MCF 10A (cell line): ENCODE results near the gene RILP. TPM values are rescaled to one million over a fixed set of nuclear protein-coding genes. Genes with fewer than 3 reads are reported as not detected.

ENCODE experiments used
- Bru-seq: library from RNA; stranded (reverse); fragments of 400-500 nt; gene quantifications from one replicate; lab custom pipeline; 2021; lab: Mats Ljungman, UMichigan
- BruChase-seq, 2 experiments: library from RNA; stranded (reverse); fragments of 400-500 nt; gene quantifications; one replicate each; lab custom pipeline; 2021; lab: Mats Ljungman, UMichigan
- BruUV-seq: library from RNA; stranded (reverse); fragments of 400-500 nt; replicated peaks from 2 replicates; lab custom pipeline; 2021; lab: Mats Ljungman, UMichigan
- CTCF ChIA-PET: fragments of 300-600 bp; sonication (Branson Sonifier 250); formaldehyde crosslinking; extraction: SDS; loops from one replicate; lab custom pipeline; 2021; ENCODE audit warnings: antibody characterized with exemption, inconsistent platforms; lab: Yijun Ruan, JAX
- POLR2A ChIA-PET: fragments of 300-600, 350-650 bp; sonication (Branson Sonifier 250); formaldehyde crosslinking; extraction: SDS; loops from one replicate; lab custom pipeline; 2020; ENCODE audit warnings: antibody characterized with exemption, inconsistent platforms; lab: Yijun Ruan, JAX
- DNase-seq: peaks from one replicate; pipeline ENCODE4 v3.0.0-alpha.2; 2018; ENCODE audit not compliant: unreplicated experiment
- H3K27ac Mint-ChIP-seq: one replicate; pipeline ENCODE4 v1.8.0; 2022; ENCODE audit warnings: mild to moderate bottlenecking, low read depth, mixed read lengths; ENCODE audit not compliant: unreplicated experiment
- H3K27me3 Mint-ChIP-seq: one replicate; pipeline ENCODE4 v1.8.0; 2022; ENCODE audit warnings: mixed read lengths; ENCODE audit not compliant: insufficient read depth, unreplicated experiment
- H3K36me3 Mint-ChIP-seq: one replicate; pipeline ENCODE4 v1.8.0; 2022; ENCODE audit warnings: mild to moderate bottlenecking, moderate library complexity, mixed read lengths; ENCODE audit not compliant: insufficient read depth, unreplicated experiment
- H3K4me1 Mint-ChIP-seq: one replicate; pipeline ENCODE4 v1.8.0; 2022; ENCODE audit warnings: mixed read lengths; ENCODE audit not compliant: insufficient read depth, unreplicated experiment
- H3K4me3 Mint-ChIP-seq: one replicate; pipeline ENCODE4 v1.8.0; 2022; ENCODE audit warnings: mild to moderate bottlenecking, moderate library complexity, mixed read lengths; ENCODE audit not compliant: unreplicated experiment
- H3K9me3 Mint-ChIP-seq: one replicate; pipeline ENCODE4 v1.8.0; 2022; ENCODE audit warnings: mixed read lengths; ENCODE audit not compliant: unreplicated experiment
- intact Hi-C: fragments of 100-400 bp; cut with micrococcal nuclease; formaldehyde crosslinking; loops from 2 replicates; pipeline ENCODE4 v1.14.1; 2022
- long read RNA-seq: library from polyadenylated mRNA; stranded (forward); transcript quantifications from one replicate; pipeline ENCODE4 v2.0.0, GENCODE V29; 2022
- total RNA-seq: library from RNA; stranded (reverse); gene quantifications from 2 replicates; pipeline ENCODE4 v1.2.3, GENCODE V29; 2022
- TF ChIP-seq, protein P1 (sequence below): fragments of 200-600 bp; IDR thresholded peaks from one replicate; pipeline ENCODE4 v1.8.0; 2022; ENCODE audit warnings: antibody characterized with exemption, mild to moderate bottlenecking; ENCODE audit not compliant: unreplicated experiment

The RILP gene, protein sequence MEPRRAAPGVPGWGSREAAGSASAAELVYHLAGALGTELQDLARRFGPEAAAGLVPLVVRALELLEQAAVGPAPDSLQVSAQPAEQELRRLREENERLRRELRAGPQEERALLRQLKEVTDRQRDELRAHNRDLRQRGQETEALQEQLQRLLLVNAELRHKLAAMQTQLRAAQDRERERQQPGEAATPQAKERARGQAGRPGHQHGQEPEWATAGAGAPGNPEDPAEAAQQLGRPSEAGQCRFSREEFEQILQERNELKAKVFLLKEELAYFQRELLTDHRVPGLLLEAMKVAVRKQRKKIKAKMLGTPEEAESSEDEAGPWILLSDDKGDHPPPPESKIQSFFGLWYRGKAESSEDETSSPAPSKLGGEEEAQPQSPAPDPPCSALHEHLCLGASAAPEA
- 1.6 and 2.6 TPM in 2 replicates for total RNA-seq
- Bru-seq, nascent RNA = percentile 26 among the genes with signal in this experiment
- percentile 33 among the genes with signal in this experiment for BruChase-seq, experiment 1, labeled RNA remaining after a 6-hour chase
- percentile 13 among the genes with signal in this experiment for BruChase-seq, experiment 2, labeled RNA remaining after a 2-hour chase
- long read RNA-seq, partial matches to known transcripts = 1 of 1 reads
- long read RNA-seq, other reads (novel, unspliced or antisense) = 0 of 1 reads

DNA sequence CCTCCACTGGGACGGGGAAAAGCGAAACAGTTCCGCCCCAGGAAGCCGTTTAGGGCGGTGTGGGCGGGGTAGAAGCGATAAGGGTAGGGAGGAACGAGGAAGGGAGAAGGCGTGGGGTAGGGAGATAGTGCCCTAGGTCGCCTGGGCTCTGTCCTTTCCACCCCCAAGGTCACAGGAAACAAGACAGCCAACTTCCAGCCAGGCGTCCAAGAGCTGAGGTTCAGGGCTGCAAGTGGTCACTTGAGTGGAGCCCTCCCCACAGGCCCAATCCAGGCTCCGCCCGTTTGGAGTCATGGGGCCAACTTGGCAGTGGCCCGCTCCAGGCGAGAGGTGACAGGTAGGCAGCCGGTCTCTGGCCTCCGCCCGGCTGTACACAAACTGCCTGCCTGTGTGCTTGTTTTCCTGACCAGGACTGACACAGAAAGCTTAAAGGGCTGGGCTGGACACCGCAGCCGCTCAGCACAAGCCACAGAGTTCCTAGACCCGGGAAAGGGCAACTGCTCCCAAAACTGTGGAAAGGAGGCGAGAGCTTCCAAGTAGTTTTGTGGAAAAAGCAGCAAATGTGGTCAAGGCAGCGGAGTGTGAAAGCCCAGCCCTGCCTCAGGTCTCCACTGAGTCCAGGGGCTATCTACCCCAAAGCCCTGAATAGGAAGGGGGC is at the start of gene RILP:
TSS of gene RILP (minus strand) at position 23 of the 658 bp plus-strand sequence. CDS start 62 bp downstream, outside the sequence.
- H3K4me1 Mint-ChIP-seq = no peaks in the 10 kb centered on the region
- BruUV-seq = no TSS peak
- peak within 1 kb of the TSS; percentile 23 for H3K27ac Mint-ChIP-seq
- peak within 1 kb of the TSS; percentile 70 for H3K4me3 Mint-ChIP-seq
- POLR2A ChIA-PET = interaction anchor here (0.6 to 3.8 kb wide), 30 partner anchors 9 to 388 kb away, joined by 3 to 48 read pairs (median 5); partner anchors contain the start of genes INPP5K, PITPNA, PRPF8 and RPA1
- peak; percentile 78 for DNase-seq
- TF ChIP-seq, protein P1, sequence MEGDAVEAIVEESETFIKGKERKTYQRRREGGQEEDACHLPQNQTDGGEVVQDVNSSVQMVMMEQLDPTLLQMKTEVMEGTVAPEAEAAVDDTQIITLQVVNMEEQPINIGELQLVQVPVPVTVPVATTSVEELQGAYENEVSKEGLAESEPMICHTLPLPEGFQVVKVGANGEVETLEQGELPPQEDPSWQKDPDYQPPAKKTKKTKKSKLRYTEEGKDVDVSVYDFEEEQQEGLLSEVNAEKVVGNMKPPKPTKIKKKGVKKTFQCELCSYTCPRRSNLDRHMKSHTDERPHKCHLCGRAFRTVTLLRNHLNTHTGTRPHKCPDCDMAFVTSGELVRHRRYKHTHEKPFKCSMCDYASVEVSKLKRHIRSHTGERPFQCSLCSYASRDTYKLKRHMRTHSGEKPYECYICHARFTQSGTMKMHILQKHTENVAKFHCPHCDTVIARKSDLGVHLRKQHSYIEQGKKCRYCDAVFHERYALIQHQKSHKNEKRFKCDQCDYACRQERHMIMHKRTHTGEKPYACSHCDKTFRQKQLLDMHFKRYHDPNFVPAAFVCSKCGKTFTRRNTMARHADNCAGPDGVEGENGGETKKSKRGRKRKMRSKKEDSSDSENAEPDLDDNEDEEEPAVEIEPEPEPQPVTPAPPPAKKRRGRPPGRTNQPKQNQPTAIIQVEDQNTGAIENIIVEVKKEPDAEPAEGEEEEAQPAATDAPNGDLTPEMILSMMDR = no peak
- intact Hi-C loops = loop anchor here (2.0 kb wide), 2 partner anchors 67 to 73 kb away; no protein-coding TSS in a partner anchor
- H3K36me3 Mint-ChIP-seq = peaks cover 50% of the 10 kb centered on the region
- H3K9me3 Mint-ChIP-seq = no peaks in the 10 kb centered on the region
- no peaks in the 10 kb centered on the region for H3K27me3 Mint-ChIP-seq
- CTCF ChIA-PET = interaction anchor here (0.5 to 3.5 kb wide), 19 partner anchors 13 to 704 kb away, joined by 3 to 37 read pairs (median 4); partner anchors contain the start of gene SLC43A2

DNA sequence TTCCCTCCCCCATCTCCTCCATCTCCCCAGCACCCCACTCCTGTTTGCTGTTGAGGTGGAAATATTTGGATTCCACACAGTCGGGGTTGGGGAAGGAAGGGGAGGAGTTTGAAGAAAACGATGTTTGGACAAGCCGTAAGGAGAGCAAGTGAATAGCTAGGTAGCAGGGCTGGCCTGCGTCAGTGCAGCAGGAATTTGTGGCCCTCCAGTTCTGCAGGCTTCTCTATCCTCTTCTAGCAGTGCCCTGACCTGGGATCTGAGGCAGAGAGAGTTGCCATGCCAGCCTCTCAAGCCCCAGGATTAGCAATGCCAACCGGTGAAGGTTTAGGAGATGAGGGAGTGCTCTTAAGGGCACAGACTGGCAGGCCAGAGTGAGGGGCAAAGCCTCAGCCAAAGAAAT is 48.0 kb upstream of the RILP start:
- Mint-ChIP-seq H3K4me1 (peaks cover 5% of the 10 kb centered on the region), H3K27ac (no peak overlapping the region), H3K4me3 (no peak overlapping the region), H3K36me3 (no peaks in the 10 kb centered on the region), H3K9me3 (no peaks in the 10 kb centered on the region), H3K27me3 (no peaks in the 10 kb centered on the region)
- CTCF ChIA-PET = no interaction called here
- intact Hi-C loops = no loop called here
- BruUV-seq = no TSS peak
- TF ChIP-seq, protein P1 = no peak
- no peak for DNase-seq
- POLR2A ChIA-PET = no interaction called here

DNA sequence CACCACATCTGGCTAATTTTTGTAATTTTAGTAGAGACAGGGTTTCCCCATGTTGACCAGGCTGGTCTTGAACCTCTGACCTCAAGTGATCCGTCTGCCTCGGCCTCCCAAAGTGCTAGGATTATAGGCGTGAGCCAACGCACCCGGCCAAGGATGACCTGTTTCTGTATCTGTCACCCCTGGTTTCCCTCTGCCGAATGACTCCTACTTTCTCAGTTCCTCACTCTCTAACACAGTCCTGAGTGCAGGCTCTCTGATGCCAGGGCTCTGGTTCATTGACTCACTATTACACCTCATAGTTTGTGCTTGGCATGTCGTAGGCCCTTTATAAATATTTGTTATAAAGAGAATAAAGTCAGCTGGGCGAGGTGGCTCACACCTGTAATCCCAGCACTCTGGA is 45.7 kb upstream of the RILP start:
- H3K4me3 Mint-ChIP-seq = no peak overlapping the region
- H3K36me3 Mint-ChIP-seq = no peaks in the 10 kb centered on the region
- peaks cover 5% of the 10 kb centered on the region for H3K4me1 Mint-ChIP-seq
- TF ChIP-seq, protein P1 = no peak
- H3K27me3 Mint-ChIP-seq = no peaks in the 10 kb centered on the region
- intact Hi-C loops = no loop called here
- no TSS peak for BruUV-seq
- H3K27ac Mint-ChIP-seq = no peak overlapping the region
- H3K9me3 Mint-ChIP-seq = peaks cover 7% of the 10 kb centered on the region
- CTCF ChIA-PET = no interaction called here
- no peak for DNase-seq
- POLR2A ChIA-PET = no interaction called here

DNA sequence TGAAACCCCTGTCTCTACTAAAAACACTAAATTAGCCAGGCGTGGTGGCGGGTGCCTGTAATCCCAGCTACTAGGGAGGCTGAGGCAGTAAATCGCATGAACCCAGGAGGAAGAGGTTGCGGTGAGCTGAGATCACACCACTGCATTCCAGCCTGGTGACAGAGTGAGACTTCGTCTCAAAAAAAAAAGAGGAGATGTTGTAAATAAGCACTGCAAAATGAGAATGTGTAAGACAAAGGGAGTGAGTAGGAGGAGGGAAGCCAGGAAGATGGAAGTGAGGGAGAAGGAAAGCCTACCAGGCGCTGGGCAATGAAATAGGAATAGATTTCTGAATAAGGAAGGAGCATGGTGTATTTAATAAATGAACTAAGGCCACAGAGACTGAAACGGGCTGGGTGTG is 43.7 kb upstream of the RILP start:
- TF ChIP-seq, protein P1 = no peak
- ChIA-PET CTCF (interaction anchor here (1.3 kb wide), 1 partner anchor 20 kb away, joined by 4 read pairs; no protein-coding TSS in a partner anchor), POLR2A (no interaction called here)
- Mint-ChIP-seq H3K4me1 (peaks cover 5% of the 10 kb centered on the region), H3K27ac (no peak overlapping the region), H3K4me3 (no peak overlapping the region), H3K9me3 (peaks cover 7% of the 10 kb centered on the region), H3K27me3 (no peaks in the 10 kb centered on the region), H3K36me3 (no peaks in the 10 kb centered on the region)
- intact Hi-C loops = no loop called here
- no peak for DNase-seq
- no TSS peak for BruUV-seq
